GM12875 (cell line): Measurements from ENCODE around the gene SLC9A9.

ENCODE experiments used
- H3K4me3 ChIP-seq: one replicate; pipeline ENCODE4 v1.5.1; 2011; ENCODE audit warnings: low read depth, low read length, control low read depth
- TF ChIP-seq, protein P1 (sequence below): IDR thresholded peaks from 2 replicates; pipeline ENCODE4 v1.5.1; 2011; ENCODE audit warnings: low read depth, mild to moderate bottlenecking, control low read depth, inconsistent platforms, low read length, moderate library complexity, borderline replicate concordance; ENCODE audit not compliant: insufficient read depth

SLC9A9 gene

DNA sequence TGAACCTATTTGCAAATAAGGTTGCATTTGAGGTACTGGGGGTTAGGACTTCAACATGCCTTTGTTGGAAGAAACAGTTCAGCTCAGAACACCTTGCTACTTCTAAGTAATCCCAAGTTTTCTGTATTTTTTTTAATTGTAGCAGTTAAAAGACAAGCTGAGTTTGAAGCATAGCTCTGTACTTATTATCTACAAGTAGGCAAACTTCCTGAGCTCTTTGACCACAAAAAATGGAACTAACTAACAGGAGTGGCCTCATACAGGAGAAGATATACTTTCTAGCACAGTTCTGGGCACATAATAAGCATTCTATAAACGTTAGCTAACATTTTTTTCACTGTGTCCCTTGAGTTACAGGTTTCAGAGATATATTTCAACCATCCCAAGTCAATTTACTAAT is 569.5 kb downstream of the SLC9A9 start:
- TF ChIP-seq, protein P1, sequence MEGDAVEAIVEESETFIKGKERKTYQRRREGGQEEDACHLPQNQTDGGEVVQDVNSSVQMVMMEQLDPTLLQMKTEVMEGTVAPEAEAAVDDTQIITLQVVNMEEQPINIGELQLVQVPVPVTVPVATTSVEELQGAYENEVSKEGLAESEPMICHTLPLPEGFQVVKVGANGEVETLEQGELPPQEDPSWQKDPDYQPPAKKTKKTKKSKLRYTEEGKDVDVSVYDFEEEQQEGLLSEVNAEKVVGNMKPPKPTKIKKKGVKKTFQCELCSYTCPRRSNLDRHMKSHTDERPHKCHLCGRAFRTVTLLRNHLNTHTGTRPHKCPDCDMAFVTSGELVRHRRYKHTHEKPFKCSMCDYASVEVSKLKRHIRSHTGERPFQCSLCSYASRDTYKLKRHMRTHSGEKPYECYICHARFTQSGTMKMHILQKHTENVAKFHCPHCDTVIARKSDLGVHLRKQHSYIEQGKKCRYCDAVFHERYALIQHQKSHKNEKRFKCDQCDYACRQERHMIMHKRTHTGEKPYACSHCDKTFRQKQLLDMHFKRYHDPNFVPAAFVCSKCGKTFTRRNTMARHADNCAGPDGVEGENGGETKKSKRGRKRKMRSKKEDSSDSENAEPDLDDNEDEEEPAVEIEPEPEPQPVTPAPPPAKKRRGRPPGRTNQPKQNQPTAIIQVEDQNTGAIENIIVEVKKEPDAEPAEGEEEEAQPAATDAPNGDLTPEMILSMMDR = no peak
- no peak overlapping the region for H3K4me3 ChIP-seq

DNA sequence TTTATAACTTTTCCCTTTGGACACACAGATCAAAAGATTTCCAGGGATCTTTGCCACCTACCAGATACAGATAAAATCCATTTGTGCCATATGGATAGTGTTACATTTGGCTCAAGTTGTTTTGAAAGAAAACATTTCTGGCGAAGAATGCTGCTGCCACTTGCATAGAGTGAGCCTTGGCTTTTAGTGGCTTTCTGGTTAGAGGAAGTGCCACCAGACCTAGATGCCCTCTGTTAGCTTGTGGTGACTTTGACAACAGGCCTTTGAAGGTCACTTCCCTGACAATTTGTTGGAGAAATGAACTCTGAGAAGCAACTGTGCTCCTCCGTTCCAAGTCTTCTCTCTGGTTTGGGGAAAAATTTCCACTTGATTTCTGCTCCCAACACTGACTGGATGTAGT is 570.7 kb downstream of the SLC9A9 start:
- TF ChIP-seq, protein P1 = no peak
- H3K4me3 ChIP-seq = no peak overlapping the region

DNA sequence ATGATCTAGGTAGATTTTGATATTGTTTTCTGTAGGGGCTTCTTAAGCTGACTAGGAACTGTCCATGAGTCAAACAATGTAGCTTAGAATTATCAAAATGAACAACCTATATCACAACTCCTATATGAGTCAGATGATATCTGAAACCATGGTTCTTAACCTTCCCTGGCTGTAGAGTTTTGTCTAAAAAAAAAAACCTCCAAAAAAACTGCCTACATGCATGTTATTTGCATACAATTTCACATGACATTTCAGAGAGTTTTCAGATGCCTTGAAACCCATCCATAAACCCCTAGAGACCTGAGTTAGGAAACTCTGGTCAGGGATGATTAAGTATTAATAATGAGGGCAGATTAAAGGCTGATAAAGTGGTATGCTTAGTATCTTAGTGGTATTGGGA is 571.7 kb downstream of the SLC9A9 start:
- no peak overlapping the region for H3K4me3 ChIP-seq
- TF ChIP-seq, protein P1 = no peak

DNA sequence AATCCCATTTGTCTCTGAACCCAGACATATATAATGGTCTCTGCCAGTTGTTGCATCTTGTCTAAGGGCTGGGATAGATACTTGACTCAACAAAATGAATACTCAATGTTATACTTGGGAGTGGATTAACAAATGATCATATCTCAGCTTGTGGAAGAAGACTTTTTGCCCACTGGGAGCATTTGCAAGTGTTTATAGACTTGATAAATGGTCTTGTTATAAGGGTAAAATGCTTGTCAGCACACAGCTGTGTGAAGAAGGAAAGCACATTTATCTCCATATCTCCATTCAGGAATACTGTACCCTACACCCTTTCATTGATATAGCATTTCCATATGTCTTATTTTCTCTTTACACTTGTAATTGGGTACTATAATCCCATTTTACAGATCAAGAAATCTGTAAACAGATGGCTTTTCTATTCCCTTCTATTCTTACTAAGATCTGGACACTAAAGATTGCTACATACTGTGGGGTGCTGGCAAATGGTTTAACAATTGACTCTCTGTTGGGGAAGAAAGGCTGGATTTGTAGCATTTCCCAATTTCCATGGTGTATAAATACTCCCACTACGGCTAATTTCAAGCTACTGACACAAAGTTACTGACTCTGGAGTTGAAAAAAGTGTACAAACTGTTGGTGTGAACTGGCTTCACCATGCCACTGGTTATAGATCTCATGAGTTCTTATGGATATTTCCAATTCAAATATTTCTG is 574.1 kb downstream of the SLC9A9 start:
- TF ChIP-seq, protein P1 = no peak
- no peak overlapping the region for H3K4me3 ChIP-seq

DNA sequence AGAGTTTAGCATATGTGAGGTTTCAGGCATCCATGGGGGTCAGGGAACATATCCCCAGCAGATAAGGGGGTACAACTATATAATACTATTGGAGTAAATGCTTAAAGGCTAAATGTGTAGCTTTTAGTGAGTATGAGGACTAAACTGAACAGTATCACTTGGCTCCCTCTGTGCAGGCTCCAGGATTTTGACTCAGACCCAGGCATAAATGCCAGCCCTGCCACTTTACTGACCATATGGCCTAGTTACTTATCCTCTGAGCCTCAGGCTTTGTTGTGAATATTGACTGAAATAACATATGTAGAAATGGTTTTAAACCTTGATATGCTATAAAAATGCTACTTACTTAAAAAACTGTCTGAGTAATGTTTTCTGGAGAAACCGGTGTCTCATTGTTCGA is 577.1 kb downstream of the SLC9A9 start:
- TF ChIP-seq, protein P1 = no peak
- H3K4me3 ChIP-seq = no peak overlapping the region

DNA sequence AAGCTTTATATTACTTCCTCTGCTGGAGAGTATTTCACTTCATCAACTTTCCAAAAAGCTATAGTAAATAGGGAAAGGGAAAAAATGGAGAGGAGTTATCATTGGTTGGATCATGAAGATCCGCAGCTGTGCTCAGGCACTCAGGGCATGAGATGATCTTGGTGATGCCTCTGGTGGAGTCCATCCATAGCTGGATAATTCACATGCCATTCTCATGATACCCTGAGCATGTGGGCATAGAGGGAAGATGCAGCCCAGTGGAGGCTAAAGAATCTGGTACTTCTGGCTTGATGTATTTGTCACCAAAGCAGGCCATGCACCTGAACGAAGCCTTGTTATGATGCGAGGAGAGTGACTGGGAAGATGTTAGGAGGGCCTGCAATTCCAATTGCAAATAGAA is 578.5 kb downstream of the SLC9A9 start:
- H3K4me3 ChIP-seq = no peak overlapping the region
- TF ChIP-seq, protein P1 = no peak

DNA sequence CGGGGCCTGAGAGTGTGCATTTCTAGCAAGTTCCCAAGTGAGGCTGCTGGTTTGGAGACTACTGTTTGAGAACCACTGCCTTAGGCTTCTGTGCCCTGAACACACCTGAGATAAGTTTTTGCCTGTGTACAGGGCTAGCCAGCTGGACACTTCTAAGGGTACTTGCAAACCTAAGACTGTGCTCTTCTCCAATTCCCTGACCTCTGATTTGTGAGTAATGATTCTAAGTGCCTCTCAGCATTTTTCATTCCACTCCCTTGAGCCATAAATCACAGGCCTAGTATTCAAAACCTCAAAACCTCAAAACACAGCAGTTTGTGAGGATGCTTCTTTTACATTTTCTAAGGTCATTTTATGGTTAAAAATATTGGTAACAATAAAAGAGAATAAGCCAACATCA is 580.3 kb downstream of the SLC9A9 start:
- TF ChIP-seq, protein P1 = no peak
- no peak overlapping the region for H3K4me3 ChIP-seq
